Panc1 (cell line): ENCODE results near the gene LEMD2. TPM values are rescaled to one million over a fixed set of nuclear protein-coding genes. Genes with fewer than 3 reads are reported as not detected.

ENCODE experiments used
- ATAC-seq: fragments of 200-7000 bp; cut with Tn5 transposase; 2 replicates; pipeline ENCODE4 v1.9.1; 2020; ENCODE audit warnings: mild to moderate bottlenecking, moderate library complexity
- BruUV-seq: library from RNA; stranded (reverse); fragments of 400-500 nt; replicated peaks from 2 replicates; lab custom pipeline; 2021; lab: Mats Ljungman, UMichigan
- CTCF ChIA-PET: fragments of 300-600 bp; sonication (Branson Sonifier 250); formaldehyde crosslinking; loops from one replicate; lab custom pipeline; 2022; ENCODE audit warnings: antibody characterized with exemption; lab: Charles Lee
- POLR2A ChIA-PET: fragments of 300-600 bp; sonication (Branson Sonifier 250); formaldehyde crosslinking; loops from one replicate; lab custom pipeline; 2022; ENCODE audit warnings: antibody characterized with exemption; lab: Charles Lee
- DNase-seq: peaks from one replicate; pipeline ENCODE4 v3.0.0-alpha.2; 2010; ENCODE audit warnings: low read depth, low spot score
- H3K27ac ChIP-seq: 2 replicates; pipeline ENCODE4 v1.5.1; 2011; ENCODE audit warnings: mild to moderate bottlenecking, low read length, inconsistent platforms
- H3K27me3 ChIP-seq: fragments of 200-500 bp; sonication (Bioruptor generic); 2 replicates; pipeline ENCODE4 v1.6.0; 2014; ENCODE audit warnings: low read length, inconsistent platforms; ENCODE audit not compliant: control insufficient read depth, insufficient read depth
- H3K36me3 ChIP-seq: fragments of 200-500 bp; sonication (Bioruptor generic); 2 replicates; pipeline ENCODE4 v1.5.1; 2014; ENCODE audit warnings: inconsistent platforms, mild to moderate bottlenecking, low read length, moderate library complexity; ENCODE audit not compliant: control insufficient read depth, insufficient read depth
- H3K4me1 ChIP-seq: 2 replicates; pipeline ENCODE4 v1.5.1; 2011; ENCODE audit warnings: inconsistent platforms, mild to moderate bottlenecking, low read length, moderate library complexity; ENCODE audit not compliant: control insufficient read depth, insufficient read depth
- H3K4me3 ChIP-seq, 2 experiments: 2 replicates each; pipeline ENCODE4 v1.5.1; 2011 to 2012; ENCODE audit warnings: low read depth in 2 of 2, low read length in 2 of 2, mild to moderate bottlenecking in 2 of 2, inconsistent platforms in 1 of 2, moderate library complexity in 1 of 2
- H3K9me3 ChIP-seq: fragments of 200-500 bp; sonication (Bioruptor generic); 2 replicates; pipeline ENCODE4 v1.5.1; 2014; ENCODE audit warnings: low read depth, mild to moderate bottlenecking, inconsistent platforms, low read length, moderate library complexity; ENCODE audit not compliant: control insufficient read depth, insufficient read depth
- CTCF ChIP-seq: fragments of 450-650 bp; IDR thresholded peaks from 2 replicates; pipeline ENCODE4 v1.5.1; 2017; ENCODE audit warnings: mild to moderate bottlenecking
- POLR2AphosphoS5 ChIP-seq: IDR thresholded peaks from 2 replicates; pipeline ENCODE4 v1.6.1; 2012; ENCODE audit warnings: mild to moderate bottlenecking, low read depth, low read length, moderate library complexity
- REST ChIP-seq, 2 experiments: IDR thresholded peaks; 2 replicates each; pipeline ENCODE4 v1.6.1; 2011 to 2012; ENCODE audit warnings: low read depth in 2 of 2, control low read depth in 1 of 2, low read length in 1 of 2, mild to moderate bottlenecking in 1 of 2, moderate library complexity in 1 of 2; ENCODE audit not compliant: insufficient read depth in 1 of 2
- SIN3A ChIP-seq: IDR thresholded peaks from 2 replicates; pipeline ENCODE4 v1.6.1; 2012; ENCODE audit warnings: low read depth, mild to moderate bottlenecking, low read length, moderate library complexity, borderline replicate concordance; ENCODE audit not compliant: insufficient read depth
- TCF7L2 ChIP-seq: IDR thresholded peaks from 2 replicates; pipeline ENCODE4 v1.6.1; 2011; ENCODE audit warnings: mild to moderate bottlenecking, low read depth, low read length, inconsistent platforms
- in situ Hi-C: cut with HindIII; loops from 2 replicates; pipeline ENCODE4 v1.10.0; 2016; ENCODE audit warnings: low sequenced_read_pairs, low pct_unique_long_range_greater_than_20kb
- intact Hi-C: fragments of 100-400 bp; cut with micrococcal nuclease; formaldehyde crosslinking; loops from one replicate; pipeline ENCODE4 v1.10.0; 2022; ENCODE audit not compliant: unreplicated experiment
- total RNA-seq: library from RNA; stranded (reverse); gene quantifications from one replicate; pipeline ENCODE4 v1.2.1, GENCODE V29; 2021; ENCODE audit not compliant: unreplicated experiment

The LEMD2 gene
- total RNA-seq, 1 experiment from 2014 or later, result 89.8 TPM

DNA sequence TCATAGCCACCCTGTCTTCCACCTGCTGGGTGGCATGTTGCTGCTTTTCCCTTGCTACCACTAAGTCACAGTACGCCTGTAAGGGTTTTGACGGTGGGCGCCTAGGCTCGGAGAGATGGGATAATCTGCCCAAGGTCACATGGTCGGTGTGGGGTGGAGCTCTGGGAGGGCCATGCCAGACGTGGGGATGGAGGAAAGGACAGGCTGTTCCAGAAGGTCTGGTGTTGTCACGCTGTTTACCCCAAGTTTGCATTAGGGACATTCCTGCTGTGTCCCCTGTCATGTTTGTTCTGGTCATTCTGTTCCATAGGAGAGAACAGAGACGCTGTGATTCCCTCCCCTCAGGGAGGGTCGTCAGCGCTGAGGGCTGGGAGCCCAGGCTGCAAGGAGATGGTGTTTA is 58.3 kb downstream of the LEMD2 start:
- in situ Hi-C loops (no loop called here), intact Hi-C loops (no loop called here)
- BruUV-seq, result no TSS peak
- DNase-seq (no peak), ATAC-seq (no peak)
- TF ChIP-seq REST (IDR thresholded peaks at IDR 0.05; ENCODE audit: insufficient read depth in 1 of 2, low read depth in 2 of 2, low read length in 1 of 2), result no peak
- no peak for TF ChIP-seq POLR2AphosphoS5
- no peak for TF ChIP-seq CTCF
- TF ChIP-seq SIN3A, result no peak
- TF ChIP-seq TCF7L2, result no peak
- ChIA-PET CTCF (interaction anchor here (0.6 kb wide), 1 partner anchor 411 kb away, joined by 3 read pairs; no protein-coding TSS in a partner anchor), POLR2A (no interaction called here)
- no peak overlapping the region for H3K4me3 ChIP-seq
- no peaks in the 10 kb centered on the region for H3K36me3 ChIP-seq
- no peaks in the 10 kb centered on the region for H3K27me3 ChIP-seq
- no peaks in the 10 kb centered on the region for H3K9me3 ChIP-seq
- no peak overlapping the region for H3K27ac ChIP-seq
- no peaks in the 10 kb centered on the region for H3K4me1 ChIP-seq

- no peak for DNase-seq
- Histone ChIP-seq H3K4me1 (no peaks in the 10 kb centered on the region), H3K4me3 (no peak overlapping the region), H3K9me3 (no peaks in the 10 kb centered on the region), H3K27ac (no peak overlapping the region), H3K36me3 (no peaks in the 10 kb centered on the region), H3K27me3 (no peaks in the 10 kb centered on the region)
- intact Hi-C loops, result no loop called here
- in situ Hi-C loops, result no loop called here
- ChIA-PET POLR2A (interaction anchor here (0.6 kb wide), 1 partner anchor 18 kb away, joined by 5 read pairs; the partner anchor contains the start of gene UQCC2), CTCF (no interaction called here)
- BruUV-seq, result no TSS peak
- no peak for ATAC-seq
- no peak for TF ChIP-seq CTCF
- TF ChIP-seq POLR2AphosphoS5, result no peak
- TF ChIP-seq REST (IDR thresholded peaks at IDR 0.05; ENCODE audit: insufficient read depth in 1 of 2, low read depth in 2 of 2, low read length in 1 of 2), result no peak
- no peak for TF ChIP-seq SIN3A
- no peak for TF ChIP-seq TCF7L2
These were observed 59.9 kb downstream of the LEMD2 start for GRCh38 chr6:33729059-33729458.
